ENCODE data around the gene CLEC11A.

The CLEC11A gene

GRCh38 chr19:50705422-50706019 lies 17.6 kb upstream of the CLEC11A start:
- DNase-seq (ENCODE audit: low read depth), result peak; percentile 48

- DNase-seq (ENCODE audit: low read depth), result no peak
Measured at GRCh38 chr19:50706387-50706786, 16.8 kb upstream of the CLEC11A start.

GRCh38 chr19:50708179-50708879 lies 14.8 kb upstream of the CLEC11A start:
- DNase-seq (ENCODE audit: low read depth), result no peak

- no peak for DNase-seq (ENCODE audit: low read depth)
Measured at GRCh38 chr19:50710094-50710493, 13.1 kb upstream of the CLEC11A start.

GRCh38 chr19:50710612-50711011 lies 12.6 kb upstream of the CLEC11A start:
- no peak for DNase-seq (ENCODE audit: low read depth)

- no peak for DNase-seq (ENCODE audit: low read depth)
Measured at GRCh38 chr19:50711196-50711595, 12.0 kb upstream of the CLEC11A start.

GRCh38 chr19:50711805-50712204 lies 11.4 kb upstream of the CLEC11A start:
- no peak for DNase-seq (ENCODE audit: low read depth)

GRCh38 chr19:50712833-50713232 lies 10.3 kb upstream of the CLEC11A start:
- DNase-seq (ENCODE audit: low read depth), result no peak

- DNase-seq (ENCODE audit: low read depth), result no peak
Measured at GRCh38 chr19:50713556-50714236, 9.5 kb upstream of the CLEC11A start.

GRCh38 chr19:50716178-50717025 lies 6.8 kb upstream of the CLEC11A start:
- DNase-seq (ENCODE audit: low read depth), result no peak

- no peak for DNase-seq (ENCODE audit: low read depth)
Measured at GRCh38 chr19:50717026-50717723, 6.0 kb upstream of the CLEC11A start.

- DNase-seq (ENCODE audit: low read depth), result no peak
Measured at GRCh38 chr19:50717891-50718254, 5.3 kb upstream of the CLEC11A start.

- DNase-seq (ENCODE audit: low read depth), result no peak
Measured at GRCh38 chr19:50718255-50719118, 4.7 kb upstream of the CLEC11A start.

- DNase-seq (ENCODE audit: low read depth), result no peak
Measured at GRCh38 chr19:50719119-50719435, 4.1 kb upstream of the CLEC11A start.

- no peak for DNase-seq (ENCODE audit: low read depth)
Measured at GRCh38 chr19:50719566-50719965, 3.6 kb upstream of the CLEC11A start, which contains the start of gene SHANK1. TSS of gene SHANK1 (minus strand) at chr19:50719802. CDS start at chr19:50716919, 2,883 bp downstream.

- DNase-seq (ENCODE audit: low read depth), result no peak
Measured at GRCh38 chr19:50720181-50720920, 2.8 kb upstream of the CLEC11A start.

GRCh38 chr19:50720921-50721381 lies 2.2 kb upstream of the CLEC11A start:
- DNase-seq (ENCODE audit: low read depth), result no peak

- no peak for DNase-seq (ENCODE audit: low read depth)
Measured at GRCh38 chr19:50721441-50722137, 1.6 kb upstream of the CLEC11A start.

GRCh38 chr19:50722201-50723013 lies 757 bp upstream of the CLEC11A start:
- no peak for DNase-seq (ENCODE audit: low read depth)
